Gastroesophageal sphincter (tissue), 3 donors: ENCODE measurements around the gene MIPOL1.

Experiments used
- CTCF ChIP-seq, 4 experiments: fragments of 200-600 bp in 2 of 4; fragments of 450-650 bp in 2 of 4; sonication (generic) in 1 of 4; IDR thresholded peaks; one replicate each; pipeline ENCODE4 v1.5.1; 2017 to 2019; ENCODE audit warnings: antibody characterized with exemption in 4 of 4, mild to moderate bottlenecking in 2 of 4, moderate library complexity in 2 of 4
- EP300 ChIP-seq: sonication (generic); formaldehyde crosslinking; IDR thresholded peaks from one replicate; pipeline ENCODE4 v1.6.1; 2017; ENCODE audit warnings: antibody characterized with exemption, mild to moderate bottlenecking
- POLR2A ChIP-seq, 2 donors: fragments of 450-650 bp; IDR thresholded peaks; one replicate each; pipeline ENCODE4 v1.6.1; 2017; ENCODE audit warnings: antibody characterized with exemption in 2 of 2, mild to moderate bottlenecking in 2 of 2, moderate library complexity in 1 of 2
- POLR2AphosphoS5 ChIP-seq: sonication (generic); formaldehyde crosslinking; IDR thresholded peaks from one replicate; pipeline ENCODE4 v1.6.1; 2017; ENCODE audit warnings: antibody characterized with exemption

GRCh38 chr14:37592482-37593408, 395.0 kb downstream of the MIPOL1 start:
- TF ChIP-seq CTCF (IDR thresholded peaks at IDR 0.05): no peak
- TF ChIP-seq POLR2A (IDR thresholded peaks at IDR 0.05): no peak
- TF ChIP-seq POLR2AphosphoS5: no peak
- no peak for TF ChIP-seq EP300
